IMR-90 (cell line): ENCODE results near the gene PPP1R10. TPM values are rescaled to one million over a fixed set of nuclear protein-coding genes. Genes with fewer than 3 reads are reported as not detected.

Experiments
- ATAC-seq: fragments of 200-7000 bp; cut with Tn5 transposase; 2 replicates; pipeline ENCODE4 v1.9.1; 2020; ENCODE audit warnings: low read depth, mild to moderate bottlenecking, moderate library complexity
- BruUV-seq: library from RNA; stranded (reverse); fragments of 400-500 nt; replicated peaks from 2 replicates; lab custom pipeline; 2021; lab: Mats Ljungman, UMichigan
- CTCF ChIA-PET: fragments of 300-600 bp; formaldehyde crosslinking; extraction: SDS; loops from one replicate; lab custom pipeline; 2021; ENCODE audit warnings: antibody characterized with exemption; lab: Yijun Ruan, JAX
- POLR2A ChIA-PET: fragments of 300-600 bp; sonication (Branson Sonifier 250); formaldehyde crosslinking; loops from one replicate; lab custom pipeline; 2022; ENCODE audit warnings: antibody characterized with exemption; ENCODE audit not compliant: unreplicated experiment; lab: Charles Lee
- DNase-seq: peaks from one replicate; pipeline ENCODE4 v3.0.0; 2013
- H2AFZ ChIP-seq: replicated peaks from 2 replicates; pipeline ENCODE3; 2013; ENCODE audit warnings: low read length, mild to moderate bottlenecking; ENCODE audit not compliant: poor library complexity
- H2AK5ac ChIP-seq: 2 replicates; pipeline ENCODE4 v1.6.1; 2013; ENCODE audit warnings: low read depth, low read length, inconsistent platforms
- H2AK9ac ChIP-seq: replicated peaks from 2 replicates; pipeline ENCODE3; 2013; ENCODE audit warnings: mild to moderate bottlenecking, low read depth, low read length, moderate library complexity; ENCODE audit not compliant: poor library complexity
- H2BK120ac ChIP-seq: 2 replicates; pipeline ENCODE4 v1.6.1; 2013; ENCODE audit warnings: low read depth, low read length, inconsistent platforms
- H2BK15ac ChIP-seq: 3 replicates; pipeline ENCODE4 v1.6.1; 2013; ENCODE audit warnings: low read depth, low read length, inconsistent platforms
- H2BK20ac ChIP-seq: 2 replicates; pipeline ENCODE4 v1.6.1; 2013; ENCODE audit warnings: low read depth, mild to moderate bottlenecking, inconsistent platforms, low read length, moderate library complexity
- H2BK5ac ChIP-seq: 2 replicates; pipeline ENCODE4 v1.6.1; 2013; ENCODE audit warnings: mild to moderate bottlenecking, low read depth, low read length, inconsistent platforms; ENCODE audit not compliant: poor library complexity, severe bottlenecking
- H3K14ac ChIP-seq: replicated peaks from 2 replicates; pipeline ENCODE4 v1.6.1; 2013; ENCODE audit warnings: low read depth, low read length, inconsistent platforms
- H3K18ac ChIP-seq: 2 replicates; pipeline ENCODE4 v1.6.1; 2013; ENCODE audit warnings: low read depth, low read length, control low read depth
- H3K23ac ChIP-seq: 2 replicates; pipeline ENCODE4 v1.6.1; 2013; ENCODE audit warnings: low read depth, low read length, inconsistent platforms
- H3K27ac ChIP-seq: 2 replicates; pipeline ENCODE4 v1.5.1; 2013; ENCODE audit warnings: mild to moderate bottlenecking, control low read depth, low read length; ENCODE audit not compliant: insufficient read depth
- H3K27me3 ChIP-seq: 2 replicates; pipeline ENCODE4 v1.6.1; 2013; ENCODE audit warnings: low read length; ENCODE audit not compliant: control insufficient read depth, insufficient read depth
- H3K36me3 ChIP-seq: 2 replicates; pipeline ENCODE4 v1.6.1; 2013; ENCODE audit warnings: low read length, mixed read lengths; ENCODE audit not compliant: control insufficient read depth, insufficient read depth
- H3K4ac ChIP-seq: 2 replicates; pipeline ENCODE4 v1.6.1; 2013; ENCODE audit warnings: low read depth, low read length, inconsistent platforms
- H3K4me1 ChIP-seq: 2 replicates; pipeline ENCODE4 v1.6.1; 2013; ENCODE audit warnings: low read length, mixed read lengths; ENCODE audit not compliant: control insufficient read depth, insufficient read depth
- H3K4me2 ChIP-seq: 2 replicates; pipeline ENCODE4 v1.6.1; 2013; ENCODE audit warnings: low read depth, mild to moderate bottlenecking, control low read depth, low read length, moderate library complexity
- H3K4me3 ChIP-seq: 2 replicates; pipeline ENCODE4 v1.5.1; 2013; ENCODE audit warnings: low read depth, mild to moderate bottlenecking, control low read depth, low read length, moderate library complexity; ENCODE audit not compliant: insufficient read depth
- H3K56ac ChIP-seq: 2 replicates; pipeline ENCODE4 v1.6.1; 2013; ENCODE audit warnings: low read length, inconsistent platforms; ENCODE audit not compliant: insufficient read depth; ENCODE audit errors: extremely low read depth
- H3K79me1 ChIP-seq, 2 experiments: 2 replicates each; pipeline ENCODE4 v1.6.1; 2013; ENCODE audit warnings: low read length in 2 of 2, inconsistent platforms in 1 of 2, low read depth in 1 of 2
- H3K9ac ChIP-seq: 2 replicates; pipeline ENCODE4 v1.6.1; 2013; ENCODE audit warnings: low read depth, low read length, control low read depth
- H3K9me1 ChIP-seq: 2 replicates; pipeline ENCODE4 v1.6.1; 2013; ENCODE audit warnings: low read length, inconsistent platforms; ENCODE audit not compliant: insufficient read depth
- H3K9me3 ChIP-seq: 2 replicates; pipeline ENCODE4 v1.6.1; 2013; ENCODE audit warnings: low read length; ENCODE audit not compliant: control insufficient read depth, insufficient read depth
- H4K20me1 ChIP-seq: 2 replicates; pipeline ENCODE4 v1.6.1; 2013; ENCODE audit warnings: low read length, inconsistent platforms; ENCODE audit not compliant: insufficient read depth
- H4K5ac ChIP-seq: 2 replicates; pipeline ENCODE4 v1.6.1; 2013; ENCODE audit warnings: mild to moderate bottlenecking, low read depth, low read length, control low read depth
- H4K8ac ChIP-seq, 2 experiments: 2 replicates each; pipeline ENCODE4 v1.6.1; 2013; ENCODE audit warnings: low read depth in 2 of 2, low read length in 2 of 2, control low read depth in 1 of 2, inconsistent platforms in 1 of 2
- H4K91ac ChIP-seq: 2 replicates; pipeline ENCODE4 v1.6.1; 2013; ENCODE audit warnings: low read depth, low read length, inconsistent platforms; ENCODE audit not compliant: insufficient read depth
- CHD1 ChIP-seq: IDR thresholded peaks from 2 replicates; pipeline ENCODE4 v1.6.1; 2012; ENCODE audit warnings: low read depth, low read length, improper control_type of control experiment
- CTCF ChIP-seq: conservative IDR thresholded peaks from 2 replicates; pipeline ENCODE4 v1.5.1; 2012; ENCODE audit warnings: mild to moderate bottlenecking, low read depth, low read length, improper control_type of control experiment
- FOS ChIP-seq: fragments of 150-350 bp; IDR thresholded peaks from 2 replicates; pipeline ENCODE4 v1.6.1; 2016; ENCODE audit warnings: low read depth, low read length
- MAFK ChIP-seq: IDR thresholded peaks from 2 replicates; pipeline ENCODE4 v1.6.1; 2012; ENCODE audit warnings: low read depth, low read length, improper control_type of control experiment
- MAZ ChIP-seq: IDR thresholded peaks from 2 replicates; pipeline ENCODE4 v1.6.1; 2012; ENCODE audit warnings: low read depth, mild to moderate bottlenecking, low read length, improper control_type of control experiment, moderate library complexity, borderline replicate concordance
- MXI1 ChIP-seq: IDR thresholded peaks from 2 replicates; pipeline ENCODE4 v1.6.1; 2012; ENCODE audit warnings: low read depth, mild to moderate bottlenecking, low read length, moderate library complexity, borderline replicate concordance
- NFE2L2 ChIP-seq: fragments of 150-350 bp; IDR thresholded peaks from 2 replicates; pipeline ENCODE4 v1.6.1; 2016; ENCODE audit warnings: low read depth, mild to moderate bottlenecking, low read length
- POLR2A ChIP-seq: IDR thresholded peaks from 2 replicates; pipeline ENCODE4 v1.6.1; 2012; ENCODE audit warnings: mild to moderate bottlenecking, low read depth, low read length
- RCOR1 ChIP-seq: IDR thresholded peaks from 2 replicates; pipeline ENCODE4 v1.6.1; 2012; ENCODE audit warnings: mild to moderate bottlenecking, low read length, improper control_type of control experiment; ENCODE audit not compliant: insufficient replicate concordance
- RFX5 ChIP-seq: IDR thresholded peaks from 2 replicates; pipeline ENCODE4 v1.8.0; 2012; ENCODE audit warnings: low read depth, mild to moderate bottlenecking, low read length, moderate library complexity
- WGBS, 2 experiments: methylation state at CpG; one replicate each; pipeline versions ENCODE4 v1.1.5 to v1.1.7; 2013; ENCODE audit warnings: missing lambda C conversion rate in 2 of 2; ENCODE audit not compliant: insufficient read length in 1 of 2; ENCODE audit errors: extremely low coverage in 2 of 2; 5-methylcytosine and 5-hydroxymethylcytosine counted together
- dilution Hi-C: fragments of 300-500 bp; cut with HindIII; formaldehyde crosslinking; loops from one replicate; pipeline ENCODE4 v1.14.3; 2018; ENCODE audit warnings: low sequenced_read_pairs; ENCODE audit not compliant: unreplicated experiment
- in situ Hi-C: fragments of 300-500 bp; cut with MboI; formaldehyde crosslinking; loops from 3 replicates; pipeline ENCODE4 v1.14.3; 2019; ENCODE audit warnings: low sequenced_read_pairs, inconsistent platforms, mixed read lengths
- intact Hi-C: fragments of 100-400 bp; cut with micrococcal nuclease; formaldehyde crosslinking; loops from 2 replicates; pipeline ENCODE4 v1.10.0; 2022
- polyA plus RNA-seq, 3 experiments: library from polyadenylated mRNA; depleted of rRNA; stranded (reverse); fragments of >200 nt; gene quantifications; 2 replicates each; pipeline ENCODE4 v1.2.3, GENCODE V29; 2012; ENCODE audit warnings: low replicate concordance in 1 of 3
- total RNA-seq: library from RNA; depleted of rRNA; stranded (reverse); fragments of >200 nt; gene quantifications from 2 replicates; pipeline ENCODE4 v1.2.3, GENCODE V29; 2012
- TF ChIP-seq, protein P1 (sequence below): fragments of 150-350 bp; IDR thresholded peaks from 2 replicates; pipeline ENCODE4 v1.6.1; 2016; ENCODE audit warnings: low read depth, mild to moderate bottlenecking, low read length, moderate library complexity, borderline replicate concordance
- TF ChIP-seq, protein P2 (sequence below): fragments of 150-350 bp; IDR thresholded peaks from 2 replicates; pipeline ENCODE4 v1.6.1; 2017; ENCODE audit warnings: mild to moderate bottlenecking, antibody characterized with exemption, low read length, low read depth

The PPP1R10 gene
- total and polyA plus RNA-seq, 2 of the 4 experiments (the other 2 are of a cell fraction), result 18.8 to 21.2 TPM

DNA sequence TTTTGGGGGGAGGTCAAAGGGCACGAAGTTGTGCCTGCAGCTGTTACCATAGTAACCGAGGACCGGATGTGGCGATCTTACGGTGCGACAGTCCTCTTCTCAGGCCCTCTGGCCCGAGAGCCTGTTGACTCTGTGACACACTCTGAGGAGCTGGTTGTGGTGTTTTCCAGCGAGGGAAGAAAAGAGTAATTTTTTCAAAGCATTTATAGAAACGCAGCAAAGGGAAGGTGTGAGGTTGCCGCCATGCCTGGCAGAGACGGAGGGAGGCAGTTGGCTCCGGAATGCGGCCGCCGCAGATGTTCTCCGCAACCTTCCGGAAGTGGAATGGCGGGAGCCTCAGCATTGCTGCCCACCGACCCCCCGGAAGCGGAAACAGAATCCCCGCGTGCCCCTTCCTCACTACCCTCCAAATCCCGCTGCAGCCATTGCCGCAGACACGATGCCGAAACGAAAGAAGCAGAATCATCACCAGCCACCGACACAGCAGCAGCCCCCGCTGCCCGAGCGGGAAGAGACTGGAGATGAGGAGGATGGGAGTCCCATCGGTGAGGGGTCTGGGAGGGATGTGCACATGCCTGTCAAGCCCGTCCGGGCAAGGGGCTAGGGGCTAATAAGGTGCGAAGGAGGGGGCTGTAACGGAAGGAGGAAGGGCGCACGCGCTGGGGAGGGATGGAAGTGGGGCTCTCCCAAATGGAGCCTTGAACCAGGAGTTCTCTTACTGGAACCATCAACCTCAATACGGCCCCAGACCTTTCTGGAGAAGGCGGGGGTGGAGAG lies 59.9 kb downstream of the PPP1R10 start, which contains the start of gene PRR3:
TSS of gene PRR3 (plus strand) at position 390 of the 777 bp plus-strand sequence. CDS start at position 440, 50 bp downstream.
- Histone ChIP-seq H3K4ac (peak within 1 kb of the TSS; percentile 98), H3K9me1 (peaks cover 6% of the 10 kb centered on the region; the same call in 1 of the 2 replicates), H3K18ac (peak within 1 kb of the TSS; percentile 79), H3K4me1 (peaks cover 2% of the 10 kb centered on the region), H3K9me3 (no peaks in the 10 kb centered on the region), H3K79me1 (peaks cover 14 to 76% of the 10 kb centered on the region in 2 experiments), H3K27me3 (no peaks in the 10 kb centered on the region), H4K8ac (peak within 1 kb of the TSS; percentile 71 to 98), H4K91ac (peak within 1 kb of the TSS; percentile 91), H2BK120ac (peak within 1 kb of the TSS; percentile 84), H3K4me3 (peak within 1 kb of the TSS; percentile 94), H3K27ac (peak within 1 kb of the TSS; percentile 96), H3K14ac (peak within 1 kb of the TSS; percentile 95), H4K20me1 (peaks cover 4% of the 10 kb centered on the region; the same call in 1 of the 2 replicates), H3K23ac (peak within 1 kb of the TSS; percentile 84; the same call in 1 of the 2 replicates), H3K36me3 (peaks cover 25% of the 10 kb centered on the region), H3K4me2 (peak within 1 kb of the TSS; percentile 96), H3K9ac (peak within 1 kb of the TSS; percentile 97), H2BK20ac (0 out of 2 replicates have a peak within 1 kb of the TSS, but pooled peaks have one; percentile 22), H3K56ac (peak within 1 kb of the TSS; percentile 88), H2AK9ac (peak within 1 kb of the TSS; percentile 98), H4K5ac (peak within 1 kb of the TSS; percentile 98), H2AK5ac (peak within 1 kb of the TSS; percentile 87), H2AFZ (peak within 1 kb of the TSS; percentile 97), H2BK5ac (peak within 1 kb of the TSS; percentile 88), H2BK15ac (peak within 1 kb of the TSS; percentile 52; the same call in 1 of the 3 replicates)
- no TSS peak for BruUV-seq
- DNase-seq, result peak; percentile 88
- no peak; the same call in 1 of the 2 replicates for TF ChIP-seq MXI1
- TF ChIP-seq RFX5, result no peak
- TF ChIP-seq NFE2L2, result peak; percentile 2; the same call in 1 of the 2 replicates
- TF ChIP-seq CHD1, result no peak
- TF ChIP-seq, protein P1, sequence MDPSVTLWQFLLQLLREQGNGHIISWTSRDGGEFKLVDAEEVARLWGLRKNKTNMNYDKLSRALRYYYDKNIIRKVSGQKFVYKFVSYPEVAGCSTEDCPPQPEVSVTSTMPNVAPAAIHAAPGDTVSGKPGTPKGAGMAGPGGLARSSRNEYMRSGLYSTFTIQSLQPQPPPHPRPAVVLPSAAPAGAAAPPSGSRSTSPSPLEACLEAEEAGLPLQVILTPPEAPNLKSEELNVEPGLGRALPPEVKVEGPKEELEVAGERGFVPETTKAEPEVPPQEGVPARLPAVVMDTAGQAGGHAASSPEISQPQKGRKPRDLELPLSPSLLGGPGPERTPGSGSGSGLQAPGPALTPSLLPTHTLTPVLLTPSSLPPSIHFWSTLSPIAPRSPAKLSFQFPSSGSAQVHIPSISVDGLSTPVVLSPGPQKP, result no peak
- TF ChIP-seq MAFK, result peak; percentile 24
- TF ChIP-seq, protein P2, sequence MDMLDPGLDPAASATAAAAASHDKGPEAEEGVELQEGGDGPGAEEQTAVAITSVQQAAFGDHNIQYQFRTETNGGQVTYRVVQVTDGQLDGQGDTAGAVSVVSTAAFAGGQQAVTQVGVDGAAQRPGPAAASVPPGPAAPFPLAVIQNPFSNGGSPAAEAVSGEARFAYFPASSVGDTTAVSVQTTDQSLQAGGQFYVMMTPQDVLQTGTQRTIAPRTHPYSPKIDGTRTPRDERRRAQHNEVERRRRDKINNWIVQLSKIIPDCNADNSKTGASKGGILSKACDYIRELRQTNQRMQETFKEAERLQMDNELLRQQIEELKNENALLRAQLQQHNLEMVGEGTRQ, result peak; percentile 55; the same call in 1 of the 2 replicates
- no peak for TF ChIP-seq RCOR1
- TF ChIP-seq MAZ, result peak; percentile 86; the same call in 1 of the 2 replicates
- no peak for TF ChIP-seq CTCF
- 0 out of 2 replicates have a peak, but pooled peaks have one; percentile 2 for TF ChIP-seq FOS
- TF ChIP-seq POLR2A, result peak; percentile 56; the same call in 1 of the 2 replicates
- 0% methylated on average over 14 of the region's 42 CpGs; no CpG with 5 or more reads in 1 of the 2 experiments for whole genome bisulfite sequencing, 2 experiments
- peak; percentile 67 for ATAC-seq
- ChIA-PET CTCF (interaction anchor here (0.5 to 1.1 kb wide), 2 partner anchors 16 to 1182 kb away, joined by 3 read pairs; no protein-coding TSS in a partner anchor), POLR2A (interaction anchor here (0.5 to 0.7 kb wide), 3 partner anchors 8 to 664 kb away, joined by 6 read pairs; no protein-coding TSS in a partner anchor)
- in situ Hi-C loops (no loop called here), intact Hi-C loops (loop anchor here (1.0 kb wide), 1 partner anchor 14 kb away; the partner anchor contains the start of gene ABCF1), dilution Hi-C loops (no loop called here)
